Stimulated activated CD4-positive, alpha-beta T cell treated with anti-CD3 and anti-CD28 coated beads, Interleukin-15, amount 100 ng/mL, for 24 hours (primary cell): ENCODE results near the gene TES.
"Not testable (repeated sequence)": the region's sequence is repeated elsewhere in the genome, so short reads cannot be mapped to it uniquely, and the experiment has no call there.

Experiments
- DNase-seq: peaks from one replicate; pipeline ENCODE4 v3.0.0-alpha.2; 2020

The TES gene

DNA sequence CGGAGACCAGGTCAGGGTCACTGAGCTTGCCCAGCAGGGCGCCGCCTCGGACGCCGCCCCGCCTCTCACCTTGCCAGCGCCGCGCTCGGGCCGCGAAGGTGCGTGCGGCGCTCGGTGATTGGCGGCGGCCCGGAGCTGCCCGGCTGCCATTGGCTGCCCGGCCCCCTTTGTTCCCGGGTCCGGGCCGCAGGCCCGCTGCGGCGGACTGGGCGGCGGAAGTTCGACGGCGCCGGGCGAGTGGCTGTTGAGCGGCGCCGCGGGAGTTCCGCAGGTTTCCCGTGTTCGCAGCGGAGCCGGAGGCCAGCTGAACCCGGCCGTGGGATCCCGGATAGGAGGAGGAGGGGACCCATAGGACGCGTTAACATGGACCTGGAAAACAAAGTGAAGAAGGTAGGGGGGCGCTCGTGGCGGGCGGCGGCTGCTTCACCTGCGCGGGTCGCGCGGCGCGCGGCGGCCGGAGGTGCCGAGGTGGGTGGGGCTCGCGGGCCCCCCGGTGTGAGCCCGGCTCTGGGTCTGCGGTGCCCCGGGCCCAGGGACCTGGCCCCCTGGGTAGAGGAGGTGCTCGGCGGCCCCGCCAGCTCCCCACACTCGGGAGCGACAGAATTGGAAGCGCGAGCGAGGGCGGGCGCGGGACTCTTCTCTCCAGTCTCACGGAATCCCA is at the start of gene TES:
Gene TES, plus strand, starts transcription at position 195 of the 661 bp plus-strand sequence. Its CDS starts 169 bp downstream, at position 364.
- DNase-seq, result peak; percentile 83

DNA sequence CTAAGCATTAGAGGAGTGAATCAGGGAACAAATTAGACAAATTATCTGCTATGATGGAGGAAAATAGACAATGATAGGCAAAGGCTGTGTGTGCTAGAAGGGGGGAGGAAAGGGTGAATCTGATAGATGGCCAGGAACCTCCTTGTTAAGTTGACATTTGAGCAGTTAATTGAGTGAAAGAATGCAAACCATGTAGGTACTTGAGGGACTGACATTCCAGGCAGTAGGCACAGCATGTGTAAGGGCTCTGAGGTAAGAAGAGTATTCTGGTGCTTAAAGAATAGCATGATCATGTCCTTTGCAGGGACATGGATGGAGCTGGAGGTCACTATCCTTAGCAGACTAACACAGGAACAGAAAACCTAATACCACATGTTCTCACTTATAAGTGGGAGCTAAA is 48.6 kb upstream of the TES start:
- DNase-seq, result no peak

DNA sequence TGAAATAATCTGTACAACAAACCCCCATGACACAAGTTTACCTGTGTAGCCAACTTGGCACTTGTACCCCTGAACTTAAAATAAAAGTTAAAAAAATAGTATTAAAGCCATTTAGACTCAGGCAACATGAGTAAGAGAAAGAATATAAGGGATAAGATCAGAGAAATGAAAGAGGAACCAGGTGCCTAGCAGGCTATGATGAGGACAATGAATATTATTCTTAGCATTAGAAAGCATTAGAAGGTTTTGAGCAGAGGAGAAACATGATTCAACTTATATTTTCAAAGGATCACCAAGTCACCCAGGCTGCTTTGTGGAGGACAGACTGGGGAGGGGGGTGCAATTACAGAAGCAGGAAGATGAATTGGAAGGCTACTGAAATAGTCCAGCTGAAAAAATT is 48.1 kb upstream of the TES start:
- DNase-seq, result no peak

- no peak for DNase-seq
These were observed 47.3 kb upstream of the TES start for GRCh38 chr7:116162992-116163391.

DNA sequence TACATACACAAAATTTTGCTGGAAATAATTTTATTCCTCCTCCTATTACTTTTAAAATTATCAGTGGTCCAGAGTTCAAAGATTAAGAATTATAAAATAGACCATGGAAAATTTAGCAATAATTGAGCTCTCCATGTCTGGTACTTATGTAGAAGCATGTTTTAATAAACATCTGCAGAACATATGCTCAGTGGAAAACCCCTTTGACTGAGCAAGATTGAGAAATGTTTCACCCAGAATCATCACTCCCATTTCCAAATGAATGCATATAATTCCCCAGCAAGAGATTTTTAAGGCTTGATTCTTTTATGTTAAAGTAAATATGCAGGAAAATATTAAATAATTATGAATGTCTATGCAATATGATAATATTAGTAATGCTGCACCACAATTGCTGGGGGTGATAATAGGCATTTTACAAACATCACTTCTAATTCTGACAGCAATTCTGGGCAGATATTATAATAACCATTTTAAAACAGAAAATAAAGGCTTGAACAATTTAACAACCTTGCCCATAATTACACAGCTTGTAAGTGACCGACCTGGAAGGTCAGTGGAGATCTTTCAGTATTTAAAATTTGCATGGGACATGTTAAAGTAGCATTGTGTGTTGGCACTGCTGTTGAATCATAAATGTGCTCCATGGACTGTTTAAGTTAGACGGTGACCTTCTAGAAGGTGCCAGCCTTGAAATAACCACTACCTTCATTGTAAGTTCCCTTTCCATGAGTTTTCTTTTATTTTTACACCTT is 45.6 kb upstream of the TES start:
- no peak for DNase-seq

DNA sequence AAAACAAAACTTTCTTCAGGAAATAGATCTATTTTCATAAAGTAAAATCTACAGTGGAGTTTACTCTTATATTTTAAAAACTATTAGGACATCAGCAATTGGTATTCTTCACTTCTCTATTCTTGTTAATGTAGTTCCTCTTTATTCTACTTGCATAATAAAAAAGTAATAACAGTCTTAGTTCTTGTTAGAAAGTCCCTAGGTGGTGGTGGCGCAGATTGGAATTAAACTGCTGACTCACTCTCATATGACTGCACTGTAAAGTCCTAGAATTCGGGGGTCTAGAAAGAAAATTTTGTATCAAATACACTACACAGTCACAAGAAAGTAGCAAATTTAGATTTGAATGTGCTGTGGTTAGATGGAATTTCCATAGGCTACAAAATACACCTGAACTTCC is 44.6 kb upstream of the TES start:
- no peak for DNase-seq

DNA sequence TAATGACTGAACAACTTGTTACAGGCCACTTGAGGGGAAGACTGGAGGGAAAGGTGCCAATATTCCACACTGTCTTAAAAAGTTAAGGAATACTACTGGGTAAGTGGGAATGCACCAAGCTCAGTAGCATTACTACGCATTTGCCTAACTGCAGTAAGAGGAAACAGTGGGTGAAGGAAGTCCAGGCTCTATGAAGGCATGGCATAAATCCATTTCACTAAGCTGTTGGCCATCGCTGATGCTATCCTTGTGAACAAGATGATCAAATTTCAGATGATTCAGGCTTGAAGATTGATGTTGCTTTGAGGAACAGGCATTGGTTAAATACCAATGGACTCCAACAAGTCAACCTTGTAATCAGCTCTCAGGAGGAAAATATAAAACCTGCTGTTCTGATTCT is 44.2 kb upstream of the TES start:
- DNase-seq, result no peak

DNA sequence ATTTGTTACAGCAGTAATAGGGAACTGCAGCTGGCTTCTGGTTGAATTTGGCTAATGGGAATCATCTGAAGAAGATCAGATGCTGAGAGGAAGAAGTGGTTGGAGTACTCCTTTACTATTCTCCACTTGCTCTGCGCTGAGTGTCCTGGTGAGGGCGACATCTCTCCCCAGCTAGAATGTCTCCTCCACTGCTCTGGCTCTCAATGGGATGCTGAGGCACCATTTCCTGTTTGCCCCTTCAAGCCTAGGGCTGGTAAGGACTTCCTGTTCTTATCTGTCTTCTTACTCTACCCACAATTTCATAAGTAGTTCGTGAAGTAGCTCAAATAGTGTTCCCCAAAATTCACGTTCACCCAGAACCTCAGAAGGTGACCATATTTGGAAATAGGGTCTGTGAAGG is 43.2 kb upstream of the TES start:
- DNase-seq, result peak; percentile 18

DNA sequence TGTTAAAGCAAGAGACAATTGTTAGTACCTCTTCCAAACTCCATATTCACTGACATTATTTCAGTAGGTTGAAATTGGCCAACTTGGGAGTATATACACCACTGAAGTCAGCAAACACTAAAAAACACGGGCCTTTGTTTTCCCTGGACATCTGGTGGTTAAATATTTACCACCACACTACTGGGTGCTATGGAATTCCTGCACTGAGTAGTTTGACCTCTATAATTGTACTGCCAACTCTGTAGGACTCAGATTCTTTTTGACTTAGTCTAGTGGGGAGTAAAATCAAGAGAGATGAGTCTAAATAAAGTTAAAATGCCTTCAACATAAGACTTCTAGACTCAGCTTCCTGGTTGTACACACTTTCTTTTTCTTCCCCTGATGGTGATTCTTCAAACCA is 41.3 kb upstream of the TES start:
- no peak for DNase-seq

DNA sequence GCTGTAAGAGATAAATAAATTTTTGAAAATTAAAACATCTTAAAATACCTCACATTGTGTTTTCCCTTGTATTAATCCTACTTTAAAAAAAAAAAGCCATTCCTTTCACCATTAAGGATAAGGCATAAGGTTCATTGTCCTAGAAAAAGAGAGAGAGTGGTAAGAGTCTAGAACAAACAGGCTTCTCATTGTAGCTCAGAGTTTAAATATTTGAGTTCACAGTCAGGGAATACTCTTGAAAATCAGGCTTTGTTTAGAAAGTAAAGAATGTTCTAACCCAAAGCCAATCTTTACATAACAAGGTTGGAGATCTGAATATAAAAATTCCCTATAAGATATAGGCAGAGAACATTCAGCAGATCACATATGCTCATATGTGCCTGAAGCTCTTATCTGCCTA is 40.2 kb upstream of the TES start:
- no peak for DNase-seq

DNA sequence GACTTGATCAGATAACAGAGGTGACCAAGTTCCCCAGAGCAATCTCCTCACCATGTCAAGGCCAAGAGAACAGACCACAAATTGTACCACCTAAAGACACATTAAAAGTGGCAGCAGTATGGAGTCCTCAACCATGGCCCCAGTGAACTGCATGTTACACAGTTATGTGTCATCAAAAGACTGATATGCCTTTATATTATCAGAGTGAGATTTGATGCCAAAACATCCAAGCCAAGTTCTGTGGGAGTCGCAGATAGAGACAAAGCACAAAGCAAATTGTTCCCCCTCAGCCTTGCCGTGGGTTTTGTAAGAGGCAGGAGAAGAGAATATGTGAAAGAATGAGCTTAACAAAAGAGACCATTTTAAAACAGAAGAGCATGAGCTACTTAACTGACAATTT is 39.2 kb upstream of the TES start:
- DNase-seq, result no peak

- DNase-seq, result no peak
These were observed 38.0 kb upstream of the TES start for GRCh38 chr7:116172353-116172752.

DNA sequence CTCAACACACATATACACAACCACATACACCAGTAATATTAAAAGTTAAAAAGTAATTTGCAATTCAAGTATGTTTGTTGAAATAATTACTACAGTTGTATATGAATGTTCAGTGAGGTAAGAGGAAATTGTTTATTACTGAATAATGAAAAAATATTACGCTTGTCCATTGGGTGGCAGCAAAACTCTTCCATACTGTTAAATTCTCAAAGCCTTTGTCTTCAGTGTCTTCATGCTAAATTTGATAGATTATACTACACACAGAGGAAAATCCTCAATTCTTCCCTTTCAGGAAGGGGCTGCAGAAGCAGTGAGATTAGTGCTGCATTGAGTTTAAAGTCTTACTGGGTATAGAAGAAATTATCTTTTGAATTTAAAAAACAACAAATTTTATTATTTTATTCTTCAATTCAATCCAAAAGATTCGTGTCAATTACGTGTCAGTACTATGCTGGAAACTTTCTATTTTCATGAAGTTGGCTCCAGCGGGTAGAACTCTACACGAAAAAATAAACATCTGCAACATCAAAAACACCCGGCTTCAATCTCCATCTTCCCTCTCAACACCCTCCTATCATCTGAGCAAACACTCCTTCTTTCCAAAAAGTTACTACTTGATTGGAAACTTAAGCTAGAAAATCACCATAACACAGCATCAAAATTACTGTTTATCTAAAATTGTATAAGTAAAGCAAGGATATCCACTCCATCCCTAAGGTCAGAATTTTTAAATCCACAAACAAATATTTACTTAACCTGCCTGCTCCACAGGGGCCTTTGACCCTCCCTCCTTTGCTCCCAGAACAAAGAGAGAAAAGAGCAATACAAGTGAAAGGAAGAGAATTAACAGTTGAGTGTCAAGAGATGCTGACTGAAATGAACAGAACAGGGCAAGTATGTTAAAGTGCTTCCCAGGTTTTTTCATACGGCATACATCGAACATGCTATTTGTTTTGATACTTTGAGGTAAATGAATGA is 37.0 kb upstream of the TES start:
- no peak for DNase-seq

GRCh38 chr7:116175095-116175494 is 35.2 kb upstream of the TES start:
- not testable (repeated sequence) for DNase-seq

DNA sequence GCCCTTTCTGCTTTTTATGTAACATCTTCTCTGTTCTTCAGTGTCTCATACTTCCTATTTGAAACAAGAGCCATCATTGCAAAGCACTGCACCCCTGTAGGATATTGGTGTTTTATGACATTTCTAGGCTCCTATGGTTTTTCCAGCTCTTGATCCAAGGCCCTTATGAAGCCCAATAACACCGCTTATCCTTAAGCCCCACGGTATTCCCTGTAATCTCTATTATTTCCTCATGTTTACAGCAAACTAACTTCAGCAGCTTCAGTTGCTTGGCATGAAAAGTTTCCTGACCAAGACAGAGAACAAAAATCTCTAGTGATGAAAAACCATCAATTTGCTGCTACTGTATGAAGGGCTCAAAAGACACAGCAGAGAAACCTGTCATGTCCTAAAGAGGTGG is 34.1 kb upstream of the TES start:
- DNase-seq, result no peak

- no peak for DNase-seq
These were observed 33.3 kb upstream of the TES start for GRCh38 chr7:116177009-116177408.

DNA sequence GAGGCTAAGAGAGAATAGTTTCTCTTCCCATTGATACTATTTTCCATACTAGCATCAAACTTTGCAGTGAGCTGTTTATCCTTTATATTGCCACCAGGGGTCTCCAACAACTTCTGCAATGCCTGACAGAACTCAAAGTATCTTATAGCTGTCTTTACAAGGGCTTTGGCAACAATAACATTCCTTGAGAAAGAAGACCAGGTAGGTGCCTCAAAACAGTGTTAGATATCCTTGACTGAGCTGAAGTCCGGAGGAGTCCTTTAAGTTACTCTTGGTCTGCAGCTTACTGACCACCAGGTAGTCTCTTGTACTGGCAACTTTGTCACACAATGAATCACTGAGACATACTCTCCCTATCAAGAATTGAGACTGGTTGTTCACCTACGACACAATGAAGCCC is 30.0 kb upstream of the TES start:
- no peak for DNase-seq

DNA sequence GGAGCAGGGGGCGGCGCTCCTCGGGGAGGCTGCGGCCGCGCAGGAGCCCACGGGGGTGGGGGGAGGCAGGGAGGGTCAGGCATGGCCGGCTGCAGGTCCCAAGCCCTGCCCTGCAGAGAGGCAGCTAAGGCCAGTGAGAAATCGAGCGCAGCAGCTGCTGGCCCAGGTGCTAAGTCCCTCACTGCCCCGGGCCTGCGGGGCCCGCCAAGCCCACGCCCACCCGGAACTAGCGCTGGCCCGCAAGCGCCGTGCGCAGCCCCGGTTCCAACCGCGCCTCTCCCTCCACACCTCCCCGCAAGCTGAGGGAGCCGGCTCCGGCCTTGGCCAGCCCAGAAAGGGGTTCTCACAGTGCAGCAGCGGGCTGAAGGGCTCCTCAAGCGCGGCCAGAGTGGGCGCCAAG is 28.3 kb upstream of the TES start:
- DNase-seq, result no peak

GRCh38 chr7:116185450-116185849 is 24.9 kb upstream of the TES start:
- no peak for DNase-seq

- DNase-seq, result no peak
These were observed 24.4 kb upstream of the TES start for GRCh38 chr7:116185956-116186355.

GRCh38 chr7:116187400-116187799 is 22.9 kb upstream of the TES start:
- no peak for DNase-seq

DNA sequence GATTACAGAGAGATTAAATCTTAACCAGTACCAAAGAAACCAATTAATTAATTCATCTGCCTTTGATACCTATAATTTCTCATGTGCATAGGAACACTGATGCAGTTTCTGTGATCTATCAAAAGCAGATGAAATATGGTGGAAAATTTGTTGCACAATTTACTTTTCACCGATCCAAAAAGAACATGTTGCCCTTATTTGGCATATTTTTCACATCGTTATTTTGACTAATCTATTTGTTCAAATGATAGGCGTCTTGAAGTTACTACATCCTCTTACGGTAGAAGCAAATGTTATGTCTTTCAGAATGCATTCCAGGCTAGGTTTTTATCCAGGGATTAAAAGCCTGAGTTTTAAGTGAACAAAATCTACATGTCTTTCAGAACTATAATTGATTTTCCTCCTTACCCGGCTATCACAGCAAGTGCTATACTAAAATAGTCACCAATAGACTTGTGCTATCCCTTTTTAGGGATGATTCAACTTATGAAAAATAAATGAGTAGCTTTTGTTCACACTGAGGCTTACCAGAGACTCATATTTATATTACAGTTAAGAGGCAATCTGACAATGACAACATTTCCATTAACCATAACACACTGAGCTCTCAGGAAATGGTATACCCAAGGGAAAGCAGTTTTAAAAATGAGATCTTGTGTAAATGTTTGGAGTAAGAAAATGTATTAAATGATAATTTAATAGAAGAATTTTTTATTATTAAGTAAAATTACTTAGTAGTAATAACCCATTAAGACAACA is 16.8 kb upstream of the TES start:
- no peak for DNase-seq

GRCh38 chr7:116194115-116194514 is 16.2 kb upstream of the TES start:
- no peak for DNase-seq
